SK-N-SH (cell line): ENCODE results near the gene MAD1L1.

Experiments used
- ELF1 ChIP-seq: IDR thresholded peaks from 2 replicates; pipeline ENCODE4 v1.4.0; 2012
- EZH2phosphoT487 ChIP-seq: fragments of 200-600 bp; sonication (generic); IDR thresholded peaks from 2 replicates; pipeline ENCODE4 v1.6.1; 2017; ENCODE audit warnings: low read depth, mixed run types, mild to moderate bottlenecking, antibody characterized with exemption, moderate library complexity, borderline replicate concordance
- MEF2A ChIP-seq: IDR thresholded peaks from 2 replicates; pipeline ENCODE4 v1.4.0; 2012; ENCODE audit warnings: low read depth, borderline replicate concordance
- POLR2AphosphoS5 ChIP-seq: IDR thresholded peaks from 2 replicates; pipeline ENCODE4 v1.6.1; 2012; ENCODE audit warnings: low read depth, low read length
- RAD21 ChIP-seq: IDR thresholded peaks from 2 replicates; pipeline ENCODE4 v1.6.1; 2012; ENCODE audit warnings: mild to moderate bottlenecking, low read length
- RFX5 ChIP-seq: IDR thresholded peaks from 2 replicates; pipeline ENCODE4 v1.6.1; 2012; ENCODE audit warnings: mild to moderate bottlenecking, improper control_type of control experiment, low read length
- RXRA ChIP-seq: IDR thresholded peaks from 2 replicates; pipeline ENCODE4 v1.4.0; 2012; ENCODE audit warnings: low read depth, mild to moderate bottlenecking, borderline replicate concordance
- TF ChIP-seq, protein P1 (sequence below): fragments of 200-600 bp; sonication (generic); IDR thresholded peaks from 2 replicates; pipeline ENCODE4 v1.6.1; 2017; ENCODE audit warnings: antibody characterized with exemption, mild to moderate bottlenecking, moderate library complexity
- TF ChIP-seq, protein P2 (sequence below): IDR thresholded peaks from 2 replicates; pipeline ENCODE4 v1.6.1; 2012; ENCODE audit warnings: mild to moderate bottlenecking, low read depth, low read length, moderate library complexity
- TF ChIP-seq, protein P3 (sequence below): IDR thresholded peaks from 2 replicates; pipeline ENCODE4 v1.4.0; 2012; ENCODE audit warnings: low read depth

DNA sequence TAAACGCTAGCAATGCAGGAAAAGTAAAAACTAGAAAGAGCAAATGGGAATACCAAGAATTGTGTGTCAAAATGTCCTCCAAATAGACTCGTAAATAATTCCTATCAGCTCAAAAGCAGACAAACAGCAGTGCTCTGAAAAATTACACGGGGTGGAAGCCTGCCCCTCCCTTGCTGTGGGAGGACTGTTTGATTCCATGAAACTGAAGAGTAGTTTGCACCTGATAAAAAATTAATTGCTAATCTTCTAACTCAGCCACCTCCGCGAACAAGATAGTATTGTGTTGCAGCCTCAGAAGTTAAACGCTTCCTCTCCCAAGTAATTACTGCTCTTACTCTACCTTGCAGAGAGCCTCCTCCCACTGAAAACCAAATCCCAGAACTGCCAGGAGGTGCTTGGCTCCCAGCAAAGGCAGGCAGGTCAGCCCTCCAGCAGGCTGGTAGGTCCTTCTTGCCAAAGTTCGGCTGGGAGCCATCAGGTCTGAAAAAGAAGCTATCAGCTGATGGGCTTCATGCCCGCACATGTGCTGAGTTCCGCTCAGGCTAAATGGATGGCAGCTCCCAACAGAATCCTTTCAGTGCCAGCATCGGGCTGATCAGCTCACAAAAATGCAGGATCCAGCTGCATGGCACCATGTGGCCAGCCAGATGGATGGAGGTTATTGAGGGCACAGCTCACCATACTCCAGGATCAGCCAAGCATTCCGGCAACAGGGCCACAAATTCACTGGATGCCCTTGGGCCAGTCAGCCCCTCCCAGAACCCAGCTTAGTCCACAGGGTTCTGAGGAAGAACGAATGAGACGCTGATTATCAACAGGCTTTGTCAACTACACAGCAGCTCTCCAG lies 37.1 kb downstream of the MAD1L1 start:
- TF ChIP-seq, protein P1, sequence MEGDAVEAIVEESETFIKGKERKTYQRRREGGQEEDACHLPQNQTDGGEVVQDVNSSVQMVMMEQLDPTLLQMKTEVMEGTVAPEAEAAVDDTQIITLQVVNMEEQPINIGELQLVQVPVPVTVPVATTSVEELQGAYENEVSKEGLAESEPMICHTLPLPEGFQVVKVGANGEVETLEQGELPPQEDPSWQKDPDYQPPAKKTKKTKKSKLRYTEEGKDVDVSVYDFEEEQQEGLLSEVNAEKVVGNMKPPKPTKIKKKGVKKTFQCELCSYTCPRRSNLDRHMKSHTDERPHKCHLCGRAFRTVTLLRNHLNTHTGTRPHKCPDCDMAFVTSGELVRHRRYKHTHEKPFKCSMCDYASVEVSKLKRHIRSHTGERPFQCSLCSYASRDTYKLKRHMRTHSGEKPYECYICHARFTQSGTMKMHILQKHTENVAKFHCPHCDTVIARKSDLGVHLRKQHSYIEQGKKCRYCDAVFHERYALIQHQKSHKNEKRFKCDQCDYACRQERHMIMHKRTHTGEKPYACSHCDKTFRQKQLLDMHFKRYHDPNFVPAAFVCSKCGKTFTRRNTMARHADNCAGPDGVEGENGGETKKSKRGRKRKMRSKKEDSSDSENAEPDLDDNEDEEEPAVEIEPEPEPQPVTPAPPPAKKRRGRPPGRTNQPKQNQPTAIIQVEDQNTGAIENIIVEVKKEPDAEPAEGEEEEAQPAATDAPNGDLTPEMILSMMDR = no peak
- TF ChIP-seq POLR2AphosphoS5 = no peak
- no peak for TF ChIP-seq RAD21
- no peak for TF ChIP-seq EZH2phosphoT487
- no peak for TF ChIP-seq ELF1
- TF ChIP-seq MEF2A = no peak
- TF ChIP-seq, protein P2, sequence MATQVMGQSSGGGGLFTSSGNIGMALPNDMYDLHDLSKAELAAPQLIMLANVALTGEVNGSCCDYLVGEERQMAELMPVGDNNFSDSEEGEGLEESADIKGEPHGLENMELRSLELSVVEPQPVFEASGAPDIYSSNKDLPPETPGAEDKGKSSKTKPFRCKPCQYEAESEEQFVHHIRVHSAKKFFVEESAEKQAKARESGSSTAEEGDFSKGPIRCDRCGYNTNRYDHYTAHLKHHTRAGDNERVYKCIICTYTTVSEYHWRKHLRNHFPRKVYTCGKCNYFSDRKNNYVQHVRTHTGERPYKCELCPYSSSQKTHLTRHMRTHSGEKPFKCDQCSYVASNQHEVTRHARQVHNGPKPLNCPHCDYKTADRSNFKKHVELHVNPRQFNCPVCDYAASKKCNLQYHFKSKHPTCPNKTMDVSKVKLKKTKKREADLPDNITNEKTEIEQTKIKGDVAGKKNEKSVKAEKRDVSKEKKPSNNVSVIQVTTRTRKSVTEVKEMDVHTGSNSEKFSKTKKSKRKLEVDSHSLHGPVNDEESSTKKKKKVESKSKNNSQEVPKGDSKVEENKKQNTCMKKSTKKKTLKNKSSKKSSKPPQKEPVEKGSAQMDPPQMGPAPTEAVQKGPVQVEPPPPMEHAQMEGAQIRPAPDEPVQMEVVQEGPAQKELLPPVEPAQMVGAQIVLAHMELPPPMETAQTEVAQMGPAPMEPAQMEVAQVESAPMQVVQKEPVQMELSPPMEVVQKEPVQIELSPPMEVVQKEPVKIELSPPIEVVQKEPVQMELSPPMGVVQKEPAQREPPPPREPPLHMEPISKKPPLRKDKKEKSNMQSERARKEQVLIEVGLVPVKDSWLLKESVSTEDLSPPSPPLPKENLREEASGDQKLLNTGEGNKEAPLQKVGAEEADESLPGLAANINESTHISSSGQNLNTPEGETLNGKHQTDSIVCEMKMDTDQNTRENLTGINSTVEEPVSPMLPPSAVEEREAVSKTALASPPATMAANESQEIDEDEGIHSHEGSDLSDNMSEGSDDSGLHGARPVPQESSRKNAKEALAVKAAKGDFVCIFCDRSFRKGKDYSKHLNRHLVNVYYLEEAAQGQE = no peak
- TF ChIP-seq, protein P3, sequence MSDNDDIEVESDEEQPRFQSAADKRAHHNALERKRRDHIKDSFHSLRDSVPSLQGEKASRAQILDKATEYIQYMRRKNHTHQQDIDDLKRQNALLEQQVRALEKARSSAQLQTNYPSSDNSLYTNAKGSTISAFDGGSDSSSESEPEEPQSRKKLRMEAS = no peak
- TF ChIP-seq RXRA = no peak
- TF ChIP-seq RFX5 = no peak
